GM12878 (cell line): Measurements from ENCODE around the gene VAV2. TPM values are rescaled to one million over a fixed set of nuclear protein-coding genes. Genes with fewer than 3 reads are reported as not detected.

ENCODE experiments used
- ATAC-seq: fragments of 200-7000 bp; cut with Tn5 transposase; 3 replicates; pipeline ENCODE4 v1.9.1; 2020; ENCODE audit warnings: mild to moderate bottlenecking, moderate library complexity
- BruUV-seq: library from RNA; stranded (reverse); fragments of 400-500 nt; replicated peaks from 2 replicates; lab custom pipeline; 2021; lab: Mats Ljungman, UMichigan
- CTCF ChIA-PET: fragments of 300-600 bp; sonication (Branson Sonifier 250); formaldehyde crosslinking; extraction: SDS; loops from one replicate; lab custom pipeline; 2021; ENCODE audit warnings: inconsistent platforms; lab: Yijun Ruan, JAX
- POLR2A ChIA-PET: fragments of 350-600 bp; formaldehyde crosslinking; extraction: SDS; loops from one replicate; lab custom pipeline; 2021; ENCODE audit warnings: inconsistent platforms; lab: Charles Lee
- RAD21 ChIA-PET: fragments of 300-600 bp; sonication (Branson Sonifier 250); formaldehyde crosslinking; loops from one replicate; lab custom pipeline; 2023; ENCODE audit warnings: antibody characterized with exemption; ENCODE audit not compliant: unreplicated experiment; lab: Charles Lee
- SMC1A ChIA-PET: fragments of 300-600 bp; sonication (Branson Sonifier 250); formaldehyde crosslinking; loops from one replicate; lab custom pipeline; 2023; ENCODE audit not compliant: unreplicated experiment, uncharacterized antibody; lab: Charles Lee
- DNase-seq: peaks from one replicate; pipeline ENCODE4 v3.0.0-alpha.2; 2011; ENCODE audit warnings: low read depth, low spot score
- FAIRE-seq: peaks from 3 replicates; lab custom pipeline; 2011; peaks lifted over from hg19 to GRCh38; lab: Jason Lieb, UNC
- H2AFZ ChIP-seq: 2 replicates; pipeline ENCODE4 v1.6.0; 2011; ENCODE audit warnings: low read depth, low read length, control low read depth; ENCODE audit not compliant: control insufficient read depth
- H3K27ac ChIP-seq: 2 replicates; pipeline ENCODE4 v1.5.1; 2011; ENCODE audit warnings: control low read depth; ENCODE audit not compliant: control insufficient read depth, insufficient read depth
- H3K27me3 ChIP-seq, 2 experiments: replicated peaks in 1 of 2; 2 replicates each; pipeline versions ENCODE4 v1.6.0 to v1.6.1; 2011; ENCODE audit warnings: low read length in 1 of 2; ENCODE audit not compliant: control insufficient read depth in 2 of 2, insufficient read depth in 2 of 2
- H3K36me3 ChIP-seq, 2 experiments: 2 replicates each; pipeline ENCODE4 v1.5.1; 2011; ENCODE audit warnings: low read length in 1 of 2; ENCODE audit not compliant: control insufficient read depth in 2 of 2, insufficient read depth in 2 of 2
- H3K4me1 ChIP-seq: 2 replicates; pipeline ENCODE4 v1.6.1; 2011; ENCODE audit warnings: mild to moderate bottlenecking, low read length, moderate library complexity, mixed read lengths; ENCODE audit not compliant: control insufficient read depth, insufficient read depth
- H3K4me2 ChIP-seq: 2 replicates; pipeline ENCODE4 v1.6.0; 2011; ENCODE audit warnings: control low read depth; ENCODE audit not compliant: control insufficient read depth, insufficient read depth
- H3K4me3 ChIP-seq: fragments of 200-600 bp; sonication (generic); 2 replicates; pipeline ENCODE4 v1.5.1; 2016
- H3K79me2 ChIP-seq: 2 replicates; pipeline ENCODE4 v1.6.0; 2011; ENCODE audit warnings: low read length; ENCODE audit not compliant: control insufficient read depth, insufficient read depth
- H3K9ac ChIP-seq: 2 replicates; pipeline ENCODE4 v1.8.0; 2011; ENCODE audit warnings: low read length, control low read depth, mixed read lengths; ENCODE audit not compliant: control insufficient read depth, insufficient read depth
- H3K9me3 ChIP-seq: replicated peaks from 3 replicates; pipeline ENCODE4 v1.5.1; 2011; ENCODE audit warnings: mild to moderate bottlenecking, low read length; ENCODE audit not compliant: control insufficient read depth, insufficient read depth
- H4K20me1 ChIP-seq: 2 replicates; pipeline ENCODE4 v1.6.0; 2011; ENCODE audit not compliant: control insufficient read depth, insufficient read depth
- ASH2L ChIP-seq: fragments of 300-600, 200-600 bp; sonication (generic); IDR thresholded peaks from 2 replicates; pipeline ENCODE4 v1.6.1; 2017; ENCODE audit warnings: low read depth, mild to moderate bottlenecking, borderline replicate concordance
- BHLHE40 ChIP-seq, 2 experiments: fragments of 450-650 bp in 1 of 2; IDR thresholded peaks; 2 replicates each; pipeline ENCODE4 v1.6.1; 2011 to 2017; ENCODE audit warnings: low read depth in 2 of 2, borderline replicate concordance in 1 of 2, improper control_type of control experiment in 1 of 2, low read length in 1 of 2, mild to moderate bottlenecking in 1 of 2
- EZH2 ChIP-seq: IDR thresholded peaks from 2 replicates; pipeline ENCODE4 v1.6.1; 2012; ENCODE audit warnings: low read depth, mild to moderate bottlenecking, control low read depth, inconsistent platforms, low read length, borderline replicate concordance; ENCODE audit not compliant: control insufficient read depth
- GABPA ChIP-seq: IDR thresholded peaks from 2 replicates; pipeline ENCODE4 v1.6.1; 2014; ENCODE audit warnings: antibody characterized with exemption, low read depth, mild to moderate bottlenecking, inconsistent platforms
- HDGF ChIP-seq: fragments of 450-650 bp; IDR thresholded peaks from 2 replicates; pipeline ENCODE4 v1.6.1; 2016; ENCODE audit warnings: antibody characterized with exemption
- MYB ChIP-seq: fragments of 150-350 bp; IDR thresholded peaks from 2 replicates; pipeline ENCODE4 v1.6.1; 2014; ENCODE audit warnings: mild to moderate bottlenecking, low read depth, low read length, borderline replicate concordance
- NFIC ChIP-seq: IDR thresholded peaks from 2 replicates; pipeline ENCODE4 v1.6.1; 2012; ENCODE audit warnings: low read depth, mild to moderate bottlenecking, inconsistent platforms, low read length, moderate library complexity
- NFYA ChIP-seq: IDR thresholded peaks from 2 replicates; pipeline ENCODE4 v1.6.1; 2011; ENCODE audit warnings: low read depth, mild to moderate bottlenecking, low read length, improper control_type of control experiment, borderline replicate concordance
- POLR2AphosphoS5 ChIP-seq: IDR thresholded peaks from 2 replicates; pipeline ENCODE4 v1.6.1; 2011; ENCODE audit warnings: mild to moderate bottlenecking, low read length, inconsistent platforms
- RFX5 ChIP-seq: IDR thresholded peaks from 2 replicates; pipeline ENCODE4 v1.6.1; 2011; ENCODE audit warnings: low read depth, low read length, improper control_type of control experiment
- SIX5 ChIP-seq: IDR thresholded peaks from 2 replicates; pipeline ENCODE4 v1.6.1; 2011; ENCODE audit warnings: mild to moderate bottlenecking, low read depth, low read length, moderate library complexity; ENCODE audit not compliant: severe bottlenecking
- STAT1 ChIP-seq: fragments of 450-650 bp; conservative IDR thresholded peaks from 2 replicates; pipeline ENCODE4 v1.6.1; 2014; ENCODE audit warnings: antibody characterized with exemption, mild to moderate bottlenecking
- ZBED1 ChIP-seq: IDR thresholded peaks from 2 replicates; pipeline ENCODE4 v1.6.1; 2016; ENCODE audit warnings: borderline replicate concordance
- WGBS: methylation state at CpG from one replicate; pipeline ENCODE4 v1.1.6; 2016; ENCODE audit warnings: low lambda C conversion rate; ENCODE audit not compliant: insufficient replicate concordance, insufficient coverage; ENCODE audit errors: missing lambda C conversion rate; 5-methylcytosine and 5-hydroxymethylcytosine counted together
- in situ Hi-C: fragments of 300-500 bp; cut with MboI; formaldehyde crosslinking; loops from 9 replicates; pipeline ENCODE4 v1.14.3; 2018; ENCODE audit warnings: mixed read lengths
- intact Hi-C: fragments of 100-400 bp; cut with micrococcal nuclease; formaldehyde crosslinking; loops from one replicate; pipeline ENCODE4 v1.14.2; 2022; ENCODE audit not compliant: unreplicated experiment
- polyA plus RNA-seq, 11 experiments: library from polyadenylated mRNA; depleted of rRNA in 4 of 11; unstranded in 6 of 11; stranded (reverse) in 5 of 11; fragments of >200 nt; fragmentation: Nextera tagmentation in 4 of 11; fragmentation: Illumina TruSeq in 1 of 11; extraction: Ambion mirVana in 4 of 11; extraction: Trizol in 1 of 11; gene quantifications; 1 replicate in 1 of 11; 2 replicates in 10 of 11; pipeline versions ENCODE4 v1.2.1 to v1.2.3, GENCODE V29; 2011 to 2016; ENCODE audit warnings: inconsistent platforms in 2 of 11, missing spikeins in 2 of 11, low read depth in 1 of 11
- total RNA-seq, 4 experiments: library from RNA; depleted of rRNA in 3 of 4; stranded (reverse); fragments of >200 nt in 3 of 4; fragmentation: Illumina TruSeq in 1 of 4; extraction: Trizol in 1 of 4; gene quantifications; 2 replicates each; pipeline versions ENCODE4 v1.2.1 to v1.2.3, GENCODE V29; 2013 to 2021
- TF ChIP-seq, protein P1 (sequence below): IDR thresholded peaks from 2 replicates; pipeline ENCODE4 v1.6.1; 2011; ENCODE audit warnings: borderline replicate concordance, low read depth, mild to moderate bottlenecking, moderate library complexity, low read length; ENCODE audit not compliant: insufficient read depth, poor library complexity, severe bottlenecking
- TF ChIP-seq, protein P2 (sequence below): fragments of 450-650 bp; formaldehyde crosslinking; IDR thresholded peaks from 2 replicates; pipeline ENCODE4 v1.4.0; 2022; ENCODE audit warnings: mild to moderate bottlenecking, moderate library complexity

The VAV2 gene
- total and polyA plus RNA-seq, 10 of the 15 experiments (the other 5 are each of a cell fraction or from before 2014, with no cell fraction given) = 0.13 to 43.9 (median 16.9) TPM

DNA sequence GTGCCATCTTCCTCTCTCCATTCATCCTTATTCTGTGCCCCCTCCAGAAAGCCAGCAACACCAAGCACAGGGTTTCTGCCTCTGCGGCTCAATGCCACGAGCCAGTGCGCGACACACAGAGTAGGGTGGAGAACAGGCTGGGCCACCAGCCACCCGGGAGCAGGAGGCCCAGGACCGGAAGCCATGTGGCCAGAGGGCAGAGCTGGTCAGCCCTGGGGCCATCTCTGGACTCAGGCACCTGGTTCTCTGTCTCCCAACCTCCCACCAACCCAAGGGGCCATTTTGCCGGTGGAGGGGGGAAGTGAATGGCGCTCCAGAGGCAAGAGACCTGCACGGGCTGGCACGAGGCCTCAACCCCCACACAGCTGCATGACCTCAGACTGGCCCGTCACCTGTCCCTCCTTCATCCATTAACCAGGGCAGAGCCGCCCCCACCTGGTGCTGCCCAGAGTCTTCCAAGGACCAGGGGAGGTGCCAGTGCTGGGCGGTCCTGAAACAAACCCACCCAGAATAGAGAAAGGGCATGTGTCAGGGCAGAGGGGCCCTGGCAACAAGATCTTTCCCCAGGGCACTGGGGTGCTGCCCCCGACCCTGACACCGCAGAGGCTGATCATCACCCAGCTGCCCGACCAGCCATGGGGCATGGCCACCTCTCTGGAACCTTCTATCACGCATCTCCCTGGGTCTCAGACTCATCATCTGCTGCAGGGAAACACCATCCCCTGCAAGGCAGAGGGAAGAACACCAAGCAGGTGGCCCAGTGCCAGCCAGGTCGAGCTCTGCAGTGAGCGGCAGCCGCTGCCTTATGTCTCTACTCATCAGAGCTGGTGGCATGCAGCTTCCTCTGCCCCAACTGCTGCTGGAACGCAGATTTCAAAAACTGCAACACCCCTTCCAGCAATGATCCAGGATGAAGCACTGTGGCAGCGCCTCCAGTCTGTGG, 11.9 kb downstream of the VAV2 start:
- Histone ChIP-seq H3K36me3 (peaks cover 0 to 5% of the 10 kb centered on the region in 2 experiments; a peak in 3 of 4 replicates), H3K27ac (peak overlapping the region; percentile 48; the same call in 1 of the 2 replicates), H4K20me1 (no peaks in the 10 kb centered on the region; the same call in 1 of the 2 replicates), H3K4me3 (peak overlapping the region; percentile 20; the same call in 1 of the 2 replicates), H3K79me2 (peaks cover 83% of the 10 kb centered on the region), H3K4me1 (peaks cover 15% of the 10 kb centered on the region), H3K27me3 (no peaks in the 10 kb centered on the region), H3K9me3 (no peaks in the 10 kb centered on the region), H2AFZ (no peak overlapping the region), H3K9ac (no peak overlapping the region), H3K4me2 (peak overlapping the region; percentile 79)
- POLR2A ChIA-PET = interaction anchor here (0.9 to 1.6 kb wide), 2 partner anchors 10 to 25 kb away, joined by 3 to 4 read pairs; no protein-coding TSS in a partner anchor
- BruUV-seq = TSS peak; percentile 37
- 59% methylated on average over 22 of the region's 22 CpGs for whole genome bisulfite sequencing
- FAIRE-seq = no peak
- intact Hi-C loops (no loop called here), in situ Hi-C loops (no loop called here)
- peak; percentile 66 for ATAC-seq
- SMC1A ChIA-PET = interaction anchor here (0.8 to 1.0 kb wide), 2 partner anchors 13 to 198 kb away, joined by 3 read pairs; no protein-coding TSS in a partner anchor
- RAD21 ChIA-PET = interaction anchor here (3.1 kb wide), 1 partner anchor 24 kb away, joined by 11 read pairs; no protein-coding TSS in a partner anchor
- TF ChIP-seq POLR2AphosphoS5 = no peak
- TF ChIP-seq, protein P1, sequence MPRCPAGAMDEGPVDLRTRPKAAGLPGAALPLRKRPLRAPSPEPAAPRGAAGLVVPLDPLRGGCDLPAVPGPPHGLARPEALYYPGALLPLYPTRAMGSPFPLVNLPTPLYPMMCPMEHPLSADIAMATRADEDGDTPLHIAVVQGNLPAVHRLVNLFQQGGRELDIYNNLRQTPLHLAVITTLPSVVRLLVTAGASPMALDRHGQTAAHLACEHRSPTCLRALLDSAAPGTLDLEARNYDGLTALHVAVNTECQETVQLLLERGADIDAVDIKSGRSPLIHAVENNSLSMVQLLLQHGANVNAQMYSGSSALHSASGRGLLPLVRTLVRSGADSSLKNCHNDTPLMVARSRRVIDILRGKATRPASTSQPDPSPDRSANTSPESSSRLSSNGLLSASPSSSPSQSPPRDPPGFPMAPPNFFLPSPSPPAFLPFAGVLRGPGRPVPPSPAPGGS = no peak
- TF ChIP-seq NFIC = no peak
- TF ChIP-seq, protein P2, sequence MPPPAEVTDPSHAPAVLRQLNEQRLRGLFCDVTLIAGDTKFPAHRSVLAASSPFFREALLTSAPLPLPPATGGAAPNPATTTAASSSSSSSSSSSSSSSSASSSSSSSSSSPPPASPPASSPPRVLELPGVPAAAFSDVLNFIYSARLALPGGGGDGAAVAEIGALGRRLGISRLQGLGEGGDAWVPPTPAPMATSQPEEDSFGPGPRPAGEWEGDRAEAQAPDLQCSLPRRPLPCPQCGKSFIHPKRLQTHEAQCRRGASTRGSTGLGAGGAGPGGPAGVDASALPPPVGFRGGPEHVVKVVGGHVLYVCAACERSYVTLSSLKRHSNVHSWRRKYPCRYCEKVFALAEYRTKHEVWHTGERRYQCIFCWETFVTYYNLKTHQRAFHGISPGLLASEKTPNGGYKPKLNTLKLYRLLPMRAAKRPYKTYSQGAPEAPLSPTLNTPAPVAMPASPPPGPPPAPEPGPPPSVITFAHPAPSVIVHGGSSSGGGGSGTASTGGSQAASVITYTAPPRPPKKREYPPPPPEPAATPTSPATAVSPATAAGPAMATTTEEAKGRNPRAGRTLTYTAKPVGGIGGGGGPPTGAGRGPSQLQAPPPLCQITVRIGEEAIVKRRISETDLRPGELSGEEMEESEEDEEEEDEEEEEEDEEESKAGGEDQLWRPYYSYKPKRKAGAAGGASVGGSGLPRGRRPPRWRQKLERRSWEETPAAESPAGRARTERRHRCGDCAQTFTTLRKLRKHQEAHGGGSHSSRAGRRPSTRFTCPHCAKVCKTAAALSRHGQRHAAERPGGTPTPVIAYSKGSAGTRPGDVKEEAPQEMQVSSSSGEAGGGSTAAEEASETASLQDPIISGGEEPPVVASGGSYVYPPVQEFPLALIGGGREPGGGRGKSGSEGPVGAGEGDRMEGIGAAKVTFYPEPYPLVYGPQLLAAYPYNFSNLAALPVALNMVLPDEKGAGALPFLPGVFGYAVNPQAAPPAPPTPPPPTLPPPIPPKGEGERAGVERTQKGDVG = no peak
- no peak for TF ChIP-seq ZBED1
- no peak for TF ChIP-seq SIX5
- peak in 1 of 2 experiments; percentile 33; a peak in 1 of 4 replicates for TF ChIP-seq BHLHE40 (IDR thresholded peaks at IDR 0.05; ENCODE audit: borderline replicate concordance in 1 of 2, low read depth in 2 of 2, low read length in 1 of 2)
- TF ChIP-seq GABPA = no peak
- TF ChIP-seq NFYA = no peak
- no peak for TF ChIP-seq STAT1
- TF ChIP-seq RFX5 = no peak
- TF ChIP-seq HDGF = 0 out of 2 replicates have a peak, but pooled peaks have one; percentile 57
- TF ChIP-seq EZH2 = no peak
- no peak for TF ChIP-seq MYB
- no peak for TF ChIP-seq ASH2L
- CTCF ChIA-PET = interaction anchor here (1.4 to 3.5 kb wide), 2 partner anchors 14 to 198 kb away, joined by 7 to 12 read pairs; no protein-coding TSS in a partner anchor
- no peak for DNase-seq
